WTC11 (cell line): ENCODE results near the gene KRTAP10-7. TPM values are rescaled to one million over a fixed set of nuclear protein-coding genes. Genes with fewer than 3 reads are reported as not detected.
"Not testable (repeated sequence)": the region's sequence is repeated elsewhere in the genome, so short reads cannot be mapped to it uniquely, and the experiment has no call there.

Experiments
- ATAC-seq: fragments of 200-7000 bp; cut with Tn5 transposase; 2 replicates; pipeline ENCODE4 v1.10.0; 2021; ENCODE audit warnings: mild to moderate bottlenecking, moderate library complexity
- CTCF ChIA-PET: fragments of 300-600 bp; sonication (Branson Sonifier 250); formaldehyde crosslinking; loops from one replicate; lab custom pipeline; 2021; ENCODE audit warnings: antibody characterized with exemption; lab: Charles Lee
- POLR2A ChIA-PET: fragments of 350-600 bp; sonication (Branson Sonifier 250); formaldehyde crosslinking; loops from one replicate; lab custom pipeline; 2021; ENCODE audit warnings: antibody characterized with exemption; lab: Charles Lee
- DNase-seq: peaks from one replicate; pipeline ENCODE4 v3.0.0; 2021; ENCODE audit warnings: low spot score
- H3K27ac Mint-ChIP-seq: 2 replicates; pipeline ENCODE4 v1.8.0; 2021; ENCODE audit warnings: mixed read lengths
- H3K27me3 Mint-ChIP-seq: 2 replicates; pipeline ENCODE4 v1.8.0; 2021; ENCODE audit warnings: low read depth, mild to moderate bottlenecking, moderate library complexity, mixed read lengths
- H3K36me3 Mint-ChIP-seq: 2 replicates; pipeline ENCODE4 v1.8.0; 2021; ENCODE audit warnings: mixed read lengths
- H3K4me1 Mint-ChIP-seq: 2 replicates; pipeline ENCODE4 v1.8.0; 2022; ENCODE audit warnings: mixed read lengths
- H3K4me3 Mint-ChIP-seq: 2 replicates; pipeline ENCODE4 v1.8.0; 2021; ENCODE audit warnings: mild to moderate bottlenecking, moderate library complexity, mixed read lengths
- H3K9me3 Mint-ChIP-seq: 2 replicates; pipeline ENCODE4 v1.8.0; 2021; ENCODE audit warnings: mixed read lengths
- MAX ChIP-seq: sonication (generic); formaldehyde crosslinking; IDR thresholded peaks from 2 replicates; pipeline ENCODE4 v1.8.0; 2022; ENCODE audit warnings: mild to moderate bottlenecking, missing genetic modification reagents
- MLX ChIP-seq: sonication (generic); formaldehyde crosslinking; IDR thresholded peaks from 2 replicates; pipeline ENCODE4 v1.8.1; 2023; ENCODE audit warnings: mild to moderate bottlenecking, missing genetic modification reagents, moderate library complexity
- NFE2L1 ChIP-seq: sonication (generic); formaldehyde crosslinking; IDR thresholded peaks from 2 replicates; pipeline ENCODE4 v1.8.1; 2023; ENCODE audit warnings: missing genetic modification reagents
- TEAD1 ChIP-seq: sonication (generic); formaldehyde crosslinking; IDR thresholded peaks from 2 replicates; pipeline ENCODE4 v1.8.0; 2022; ENCODE audit warnings: mild to moderate bottlenecking, missing genetic modification reagents
- ZNF121 ChIP-seq: sonication (generic); formaldehyde crosslinking; IDR thresholded peaks from 2 replicates; pipeline ENCODE4 v1.8.0; 2023; ENCODE audit warnings: missing genetic modification reagents
- ZNF219 ChIP-seq: sonication (generic); formaldehyde crosslinking; IDR thresholded peaks from 2 replicates; pipeline ENCODE4 v1.8.0; 2023; ENCODE audit warnings: missing genetic modification reagents, mild to moderate bottlenecking, borderline replicate concordance
- ZNF423 ChIP-seq: fragments of 250-450 bp; sonication (Bioruptor Pico); IDR thresholded peaks from 2 replicates; pipeline ENCODE4 v2.1.2; 2022; ENCODE audit warnings: mild to moderate bottlenecking, moderate library complexity
- ZSCAN18 ChIP-seq: fragments of 250-450 bp; sonication (Bioruptor Pico); IDR thresholded peaks from 2 replicates; pipeline ENCODE4 v2.1.2; 2022; ENCODE audit warnings: mild to moderate bottlenecking, moderate library complexity
- total RNA-seq: library from RNA; stranded (reverse); gene quantifications from 3 replicates; pipeline ENCODE4 v1.2.3, GENCODE V29; 2021

Gene KRTAP10-7
- total RNA-seq, 1 experiment from 2014 or later: not detected

- TF ChIP-seq ZSCAN18 (CRISPR knock-in tag): no peak
- TF ChIP-seq ZNF121 (CRISPR knock-in tag): no peak
These were observed 10.7 kb upstream of the KRTAP10-7 start (continued) for GRCh38 chr21:44589586-44590305.

- DNase-seq: no peak
- H3K36me3 Mint-ChIP-seq: no peaks in the 10 kb centered on the region
- H3K27me3 Mint-ChIP-seq: peaks cover 3% of the 10 kb centered on the region; the same call in 1 of the 2 replicates
- H3K4me1 Mint-ChIP-seq: peaks cover 22% of the 10 kb centered on the region
- POLR2A ChIA-PET: no interaction called here
- TF ChIP-seq MLX (CRISPR knock-in tag): no peak
- no peak for TF ChIP-seq ZNF423 (CRISPR knock-in tag)
- no peak for TF ChIP-seq ZSCAN18 (CRISPR knock-in tag)
- TF ChIP-seq TEAD1 (CRISPR knock-in tag): no peak
- TF ChIP-seq, all 79 proteins: peak for 0
- Mint-ChIP-seq H3K27ac (no peak overlapping the region), H3K9me3 (peaks cover 23% of the 10 kb centered on the region), H3K4me3 (no peak overlapping the region)
- ATAC-seq: no peak
- CTCF ChIA-PET: no interaction called here
These were observed 10.1 kb upstream of the KRTAP10-7 start for GRCh38 chr21:44590311-44590721.

- H3K27ac Mint-ChIP-seq, H3K27me3 Mint-ChIP-seq, DNase-seq, CTCF ChIA-PET, H3K36me3 Mint-ChIP-seq, POLR2A ChIA-PET, ATAC-seq, H3K4me3 Mint-ChIP-seq: not testable (repeated sequence)
- H3K9me3 Mint-ChIP-seq: peaks cover 18% of the 10 kb centered on the region
- H3K4me1 Mint-ChIP-seq: peaks cover 24% of the 10 kb centered on the region
These were observed 9.2 kb upstream of the KRTAP10-7 start for GRCh38 chr21:44590897-44591800.

GRCh38 chr21:44591801-44592130, 8.6 kb upstream of the KRTAP10-7 start:
- H3K9me3 Mint-ChIP-seq: peaks cover 14% of the 10 kb centered on the region
- DNase-seq, H3K36me3 Mint-ChIP-seq, POLR2A ChIA-PET, ATAC-seq, H3K27me3 Mint-ChIP-seq, H3K27ac Mint-ChIP-seq, H3K4me3 Mint-ChIP-seq: not testable (repeated sequence)
- CTCF ChIA-PET: interaction anchor here (0.6 to 1.4 kb wide), 4 partner anchors 14 to 81 kb away, joined by 3 to 6 read pairs (median 3); no protein-coding TSS in a partner anchor
- peaks cover 24% of the 10 kb centered on the region for H3K4me1 Mint-ChIP-seq

GRCh38 chr21:44592446-44593311, 7.7 kb upstream of the KRTAP10-7 start, which contains the start of gene KRTAP10-6:
TSS of gene KRTAP10-6 (minus strand) at chr21:44592505. CDS start at chr21:44592484, 21 bp downstream.
- H3K27ac Mint-ChIP-seq: peak within 1 kb of the TSS; percentile 6; the same call in 1 of the 2 replicates
- 0 out of 2 replicates have a peak, but pooled peaks have one; percentile 24 for TF ChIP-seq MAX
- TF ChIP-seq NFE2L1 (CRISPR knock-in tag): no peak
- 0 out of 2 replicates have a peak, but pooled peaks have one; percentile 29 for TF ChIP-seq ZNF219 (CRISPR knock-in tag)
- H3K4me1 Mint-ChIP-seq: peaks cover 30% of the 10 kb centered on the region
- H3K27me3 Mint-ChIP-seq: no peaks in the 10 kb centered on the region; the same call in 1 of the 2 replicates
- no peak for DNase-seq
- ChIA-PET POLR2A (no interaction called here), CTCF (interaction anchor here (0.6 to 1.4 kb wide), 5 partner anchors 13 to 108 kb away, joined by 3 to 6 read pairs (median 3); no protein-coding TSS in a partner anchor)
- H3K9me3 Mint-ChIP-seq: peaks cover 9% of the 10 kb centered on the region; the same call in 1 of the 2 replicates
- no peaks in the 10 kb centered on the region for H3K36me3 Mint-ChIP-seq
- no peak within 1 kb of the TSS for H3K4me3 Mint-ChIP-seq
- ATAC-seq: no peak
